Measurements from ENCODE around the gene ADAM11.

GRCh38 chr17:44734272-44734671 lies 24.5 kb upstream of the ADAM11 start:
- no peak for TF ChIP-seq MXI1 (IDR thresholded peaks at IDR 0.05; ENCODE audit: borderline replicate concordance, low read depth, low read length)
- no peak for TF ChIP-seq SRF (IDR thresholded peaks at IDR 0.05; ENCODE audit: low read depth, low read length)
- TF ChIP-seq POLR2AphosphoS5 (IDR thresholded peaks at IDR 0.05; ENCODE audit: low read depth, low read length): no peak
- no peak for TF ChIP-seq DMAP1 (CRISPR knock-in tag; IDR thresholded peaks at IDR 0.05)
- TF ChIP-seq, protein P1, sequence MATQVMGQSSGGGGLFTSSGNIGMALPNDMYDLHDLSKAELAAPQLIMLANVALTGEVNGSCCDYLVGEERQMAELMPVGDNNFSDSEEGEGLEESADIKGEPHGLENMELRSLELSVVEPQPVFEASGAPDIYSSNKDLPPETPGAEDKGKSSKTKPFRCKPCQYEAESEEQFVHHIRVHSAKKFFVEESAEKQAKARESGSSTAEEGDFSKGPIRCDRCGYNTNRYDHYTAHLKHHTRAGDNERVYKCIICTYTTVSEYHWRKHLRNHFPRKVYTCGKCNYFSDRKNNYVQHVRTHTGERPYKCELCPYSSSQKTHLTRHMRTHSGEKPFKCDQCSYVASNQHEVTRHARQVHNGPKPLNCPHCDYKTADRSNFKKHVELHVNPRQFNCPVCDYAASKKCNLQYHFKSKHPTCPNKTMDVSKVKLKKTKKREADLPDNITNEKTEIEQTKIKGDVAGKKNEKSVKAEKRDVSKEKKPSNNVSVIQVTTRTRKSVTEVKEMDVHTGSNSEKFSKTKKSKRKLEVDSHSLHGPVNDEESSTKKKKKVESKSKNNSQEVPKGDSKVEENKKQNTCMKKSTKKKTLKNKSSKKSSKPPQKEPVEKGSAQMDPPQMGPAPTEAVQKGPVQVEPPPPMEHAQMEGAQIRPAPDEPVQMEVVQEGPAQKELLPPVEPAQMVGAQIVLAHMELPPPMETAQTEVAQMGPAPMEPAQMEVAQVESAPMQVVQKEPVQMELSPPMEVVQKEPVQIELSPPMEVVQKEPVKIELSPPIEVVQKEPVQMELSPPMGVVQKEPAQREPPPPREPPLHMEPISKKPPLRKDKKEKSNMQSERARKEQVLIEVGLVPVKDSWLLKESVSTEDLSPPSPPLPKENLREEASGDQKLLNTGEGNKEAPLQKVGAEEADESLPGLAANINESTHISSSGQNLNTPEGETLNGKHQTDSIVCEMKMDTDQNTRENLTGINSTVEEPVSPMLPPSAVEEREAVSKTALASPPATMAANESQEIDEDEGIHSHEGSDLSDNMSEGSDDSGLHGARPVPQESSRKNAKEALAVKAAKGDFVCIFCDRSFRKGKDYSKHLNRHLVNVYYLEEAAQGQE (IDR thresholded peaks at IDR 0.05; ENCODE audit: borderline replicate concordance in 1 of 2, low read depth in 1 of 2, low read length in 2 of 2): no peak
